ENCODE measurements around the gene APOA1. TPM values are rescaled to one million over a fixed set of nuclear protein-coding genes. Genes with fewer than 3 reads are reported as not detected.

Gene APOA1
- total and polyA plus RNA-seq, 7 donors = 0.32 to 3.0 (median 0.55) TPM; not detected in 2

- Histone ChIP-seq H3K27me3 (no peaks in the 10 kb centered on the region), H3K36me3 (peaks cover 24 to 100% (median 69%) of the 10 kb centered on the region in 4 donors), H3K9me3 (no peaks in the 10 kb centered on the region), H3K27ac (no peak overlapping the region), H3K4me1 (no peaks in the 10 kb centered on the region), H3K4me3 (no peak overlapping the region)
- intact Hi-C loops (cut with DNase I) = no loop called here
- WGBS, 2 donors = 89 to 94% methylated on average over 3 of the region's 3 CpGs
- no peak for TF ChIP-seq POLR2AphosphoS5 (IDR thresholded peaks at IDR 0.05)
- no peak for TF ChIP-seq POLR2A (IDR thresholded peaks at IDR 0.05)
- TF ChIP-seq CTCF (IDR thresholded peaks at IDR 0.05) = no peak
- no peak for TF ChIP-seq EP300 (IDR thresholded peaks at IDR 0.05)
- no peak for DNase-seq
Measured at GRCh38 chr11:116862185-116862584, 24.8 kb upstream of the APOA1 start.

- DNase-seq = no peak
- intact Hi-C loops (cut with DNase I) = no loop called here
- 93 to 95% methylated on average over 1 of the region's 1 CpG for WGBS, 2 donors
- Histone ChIP-seq H3K4me1 (no peaks in the 10 kb centered on the region), H3K4me3 (no peak overlapping the region), H3K27me3 (no peaks in the 10 kb centered on the region), H3K27ac (no peak overlapping the region), H3K36me3 (peaks cover 24 to 100% (median 65%) of the 10 kb centered on the region in 4 donors), H3K9me3 (no peaks in the 10 kb centered on the region)
- TF ChIP-seq POLR2A (IDR thresholded peaks at IDR 0.05) = no peak
- TF ChIP-seq CTCF (IDR thresholded peaks at IDR 0.05) = no peak
- TF ChIP-seq EP300 (IDR thresholded peaks at IDR 0.05) = no peak
- no peak for TF ChIP-seq POLR2AphosphoS5 (IDR thresholded peaks at IDR 0.05)
Measured at GRCh38 chr11:116861539-116861938, 24.1 kb upstream of the APOA1 start.

- Histone ChIP-seq H3K4me3 (no peak overlapping the region), H3K4me1 (no peaks in the 10 kb centered on the region), H3K9me3 (no peaks in the 10 kb centered on the region), H3K36me3 (peaks cover 24 to 96% (median 63%) of the 10 kb centered on the region in 4 donors), H3K27ac (no peak overlapping the region), H3K27me3 (no peaks in the 10 kb centered on the region)
- 92 to 94% methylated on average over 6 of the region's 6 CpGs for WGBS, 2 donors
- no peak for TF ChIP-seq EP300 (IDR thresholded peaks at IDR 0.05)
- no peak for TF ChIP-seq CTCF (IDR thresholded peaks at IDR 0.05)
- no peak for TF ChIP-seq POLR2A (IDR thresholded peaks at IDR 0.05)
- no peak for TF ChIP-seq POLR2AphosphoS5 (IDR thresholded peaks at IDR 0.05)
- intact Hi-C loops (cut with DNase I) = no loop called here
- no peak for DNase-seq
Measured at GRCh38 chr11:116860303-116860702, 22.9 kb upstream of the APOA1 start.

- Histone ChIP-seq H3K4me3 (no peak overlapping the region), H3K4me1 (peaks cover 0 to 4% (median 0%) of the 10 kb centered on the region in 4 donors), H3K27me3 (no peaks in the 10 kb centered on the region), H3K36me3 (peaks cover 24 to 96% (median 61%) of the 10 kb centered on the region in 4 donors), H3K9me3 (no peaks in the 10 kb centered on the region), H3K27ac (no peak overlapping the region)
- intact Hi-C loops (cut with DNase I) = no loop called here
- no peak for DNase-seq
- WGBS, 2 donors = 95 to 96% methylated on average over 8 of the region's 8 CpGs
- TF ChIP-seq POLR2AphosphoS5 (IDR thresholded peaks at IDR 0.05) (no peak), POLR2A (IDR thresholded peaks at IDR 0.05) (no peak)
Measured at GRCh38 chr11:116859175-116859574, 21.8 kb upstream of the APOA1 start.

- Histone ChIP-seq H3K4me1 (peaks cover 0 to 15% (median under 1%) of the 10 kb centered on the region in 4 donors), H3K27me3 (no peaks in the 10 kb centered on the region), H3K4me3 (no peak overlapping the region), H3K27ac (no peak overlapping the region), H3K36me3 (peaks cover 15 to 89% (median 48%) of the 10 kb centered on the region in 4 donors), H3K9me3 (no peaks in the 10 kb centered on the region)
- no peak for DNase-seq
- TF ChIP-seq EP300 (IDR thresholded peaks at IDR 0.05) = no peak
- no peak for TF ChIP-seq POLR2AphosphoS5 (IDR thresholded peaks at IDR 0.05)
- TF ChIP-seq POLR2A (IDR thresholded peaks at IDR 0.05) = no peak
- intact Hi-C loops (cut with DNase I) = no loop called here
- 89 to 93% methylated on average over 7 of the region's 7 CpGs for WGBS, 2 donors
Measured at GRCh38 chr11:116857936-116858335, 20.5 kb upstream of the APOA1 start.

GRCh38 chr11:116857316-116857715 lies 19.9 kb upstream of the APOA1 start:
- H3K9me3 ChIP-seq = no peaks in the 10 kb centered on the region
- no peak for TF ChIP-seq EP300 (IDR thresholded peaks at IDR 0.05)
- no peak for TF ChIP-seq CTCF (IDR thresholded peaks at IDR 0.05)
- TF ChIP-seq POLR2A (IDR thresholded peaks at IDR 0.05) = no peak
- no peak for TF ChIP-seq POLR2AphosphoS5 (IDR thresholded peaks at IDR 0.05)
- H3K27me3 ChIP-seq = no peaks in the 10 kb centered on the region
- no peak for DNase-seq
- WGBS, 2 donors = 92 to 95% methylated on average over 2 of the region's 2 CpGs
- no peak overlapping the region for H3K27ac ChIP-seq
- peaks cover 0 to 21% (median 3%) of the 10 kb centered on the region in 4 donors for H3K4me1 ChIP-seq
- no peak overlapping the region for H3K4me3 ChIP-seq
- H3K36me3 ChIP-seq = peaks cover 10 to 82% (median 43%) of the 10 kb centered on the region in 4 donors
- intact Hi-C loops (cut with DNase I) = no loop called here

Measured in sigmoid colon (tissue), 7 donors.